NCI-H1417 treated with DMSO at 0.1 percent for 48 hours (cell line): ENCODE results near the gene ZACN.

ENCODE experiments used
- DNase-seq: peaks from one replicate; lab custom pipeline; 2025; lab: John Stamatoyannopoulos, UW

The ZACN gene

DNA sequence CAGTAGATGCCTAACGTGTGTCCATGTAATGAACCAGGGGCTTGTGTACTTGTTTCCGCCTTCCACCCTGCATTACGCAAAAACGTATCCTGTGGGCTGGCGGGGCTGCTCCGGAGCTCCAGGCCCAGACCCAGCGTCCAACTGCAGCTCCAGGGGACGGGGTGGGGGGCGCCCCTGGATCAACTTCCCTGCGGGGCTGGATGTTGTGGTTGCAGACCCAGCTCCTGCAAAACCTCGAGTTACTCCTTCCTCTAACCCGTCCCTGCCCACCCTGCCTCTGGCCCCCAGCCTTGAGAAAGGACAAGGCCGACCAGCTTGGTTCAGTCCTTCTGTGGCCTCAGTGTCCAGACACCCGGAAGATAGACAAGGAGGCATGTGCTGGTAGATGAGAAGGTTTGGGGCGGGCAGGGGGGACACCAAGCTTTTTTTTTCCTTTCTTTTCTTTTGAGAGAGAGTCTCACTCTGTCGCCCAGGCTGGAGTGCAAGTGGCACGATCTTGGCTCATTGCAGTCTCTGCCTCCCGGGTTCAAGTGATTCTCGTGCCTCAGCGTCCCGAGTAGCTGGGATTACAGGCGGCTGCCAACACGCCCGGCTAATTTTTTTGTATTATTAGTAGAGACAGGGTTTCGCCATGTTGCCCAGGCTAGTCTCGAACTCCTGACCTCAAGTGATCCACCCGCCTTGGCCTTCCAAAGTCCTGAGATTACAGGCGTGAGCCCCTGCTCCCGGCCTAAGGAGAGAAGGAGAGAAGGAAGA lies 25.3 kb downstream of the ZACN start:
- DNase-seq = no peak

DNA sequence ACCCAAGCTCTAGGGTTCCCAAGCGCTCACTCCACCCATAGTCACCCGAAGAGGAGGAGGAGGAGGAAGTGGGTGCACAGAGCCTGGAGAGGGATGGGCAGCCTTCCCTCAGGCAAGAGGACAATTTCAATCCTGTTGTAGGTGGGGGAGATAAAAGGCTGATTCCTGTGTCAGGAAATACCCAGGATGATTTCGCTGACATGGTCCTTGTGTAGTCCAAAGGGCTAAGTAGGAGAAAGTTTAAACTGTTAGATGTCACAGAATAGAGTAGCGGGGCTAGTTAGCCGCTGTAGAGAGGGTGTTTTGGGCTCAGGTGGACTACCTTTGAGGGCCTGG lies 25.9 kb downstream of the ZACN start:
- no peak for DNase-seq

- DNase-seq = no peak
Observed at GRCh38 chr17:76106703-76107102, 27.7 kb downstream of the ZACN start.

DNA sequence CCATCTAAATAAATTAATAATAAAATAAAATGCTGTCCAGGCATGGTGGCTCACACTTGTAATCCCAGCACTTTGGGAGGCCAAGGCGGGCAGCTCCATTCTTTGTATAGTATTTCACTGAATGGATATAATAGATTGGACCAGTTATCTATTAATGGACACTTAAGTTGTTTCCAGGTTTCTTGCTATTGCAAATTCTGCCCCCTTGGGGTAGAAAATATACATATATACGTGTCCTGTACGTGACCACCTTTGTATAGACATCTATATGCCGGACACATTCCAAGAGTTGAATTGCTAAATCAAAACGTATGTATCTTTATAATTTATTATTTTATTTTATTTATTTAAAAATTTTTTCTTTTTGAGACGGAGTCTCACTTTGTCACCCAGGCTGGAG lies 28.5 kb downstream of the ZACN start:
- DNase-seq = no peak

- DNase-seq = no peak
Observed at GRCh38 chr17:76111956-76112355, 33.0 kb downstream of the ZACN start.

DNA sequence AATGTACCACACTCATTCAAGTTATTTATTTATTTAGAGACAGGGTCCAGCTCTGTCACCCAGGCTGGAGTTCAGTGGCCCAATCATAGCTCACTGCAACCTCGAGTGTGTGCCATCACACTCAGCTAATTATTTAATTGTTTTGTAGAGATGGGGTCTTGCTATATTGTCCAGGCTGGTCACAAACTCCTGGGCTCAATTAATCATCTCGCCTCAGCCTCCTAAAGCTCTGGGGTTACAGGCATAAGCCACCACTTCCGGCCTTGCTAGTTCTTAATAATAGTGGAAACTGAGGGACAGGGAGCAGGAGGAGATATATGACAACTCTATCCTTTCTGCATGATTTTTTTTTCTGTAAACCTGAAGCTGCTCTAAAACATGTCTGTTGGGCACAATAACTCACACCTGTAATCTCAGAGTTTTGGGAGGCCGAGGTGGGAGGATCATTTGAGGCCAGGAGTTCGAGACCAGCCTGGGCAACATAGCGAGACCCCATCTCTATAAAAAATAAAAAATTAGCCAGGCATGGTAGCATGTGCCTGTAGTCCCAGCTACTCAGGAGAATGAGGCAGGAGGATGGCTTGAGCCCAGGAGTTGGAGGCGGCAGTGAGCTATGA lies 36.3 kb downstream of the ZACN start:
- DNase-seq = no peak

DNA sequence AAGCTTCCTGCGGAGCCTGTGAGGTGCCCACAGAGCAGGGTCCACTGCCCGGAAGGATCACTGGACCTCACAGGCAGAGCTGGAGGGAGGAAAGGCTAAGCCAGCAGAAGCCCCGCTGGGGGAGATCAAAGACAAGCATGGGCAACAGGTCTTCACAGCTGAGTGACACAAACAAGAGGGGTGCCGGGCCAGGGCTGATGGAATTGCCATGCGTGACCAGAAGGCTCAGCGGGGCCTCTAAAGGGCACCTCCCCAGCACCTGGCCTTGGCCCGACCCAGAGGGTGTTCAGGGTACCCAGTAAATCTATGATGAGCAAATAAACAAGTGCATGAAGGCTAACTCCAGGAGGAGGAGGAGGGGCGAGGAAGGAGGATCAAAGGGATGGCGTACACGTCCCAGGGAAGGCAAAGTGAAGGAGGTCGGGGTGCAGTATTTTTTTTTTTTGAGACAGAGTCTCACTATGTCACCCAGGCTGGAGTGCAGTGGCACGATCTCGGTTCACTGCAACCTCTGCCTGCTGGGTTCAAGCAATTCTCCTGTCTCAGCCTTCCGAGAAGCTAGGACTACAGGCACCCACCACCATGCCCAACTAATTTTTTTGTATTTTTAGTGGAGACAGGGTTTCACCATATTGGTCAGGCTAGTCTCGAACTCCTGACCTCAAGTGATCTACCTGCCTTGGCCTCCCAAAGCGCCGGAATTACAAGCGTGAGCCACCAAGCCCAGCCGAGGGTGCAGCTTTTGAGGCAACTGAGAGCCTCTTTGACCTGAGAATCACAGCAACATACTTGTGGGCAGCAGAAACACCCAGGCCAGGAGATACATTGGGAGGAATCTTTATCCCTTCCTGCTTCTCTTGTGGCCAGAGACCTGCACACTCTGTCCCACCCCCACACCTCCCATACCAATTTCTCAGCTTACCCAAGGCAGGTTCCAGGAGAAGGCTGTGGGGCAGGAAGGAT lies 40.7 kb downstream of the ZACN start:
- DNase-seq = no peak

DNA sequence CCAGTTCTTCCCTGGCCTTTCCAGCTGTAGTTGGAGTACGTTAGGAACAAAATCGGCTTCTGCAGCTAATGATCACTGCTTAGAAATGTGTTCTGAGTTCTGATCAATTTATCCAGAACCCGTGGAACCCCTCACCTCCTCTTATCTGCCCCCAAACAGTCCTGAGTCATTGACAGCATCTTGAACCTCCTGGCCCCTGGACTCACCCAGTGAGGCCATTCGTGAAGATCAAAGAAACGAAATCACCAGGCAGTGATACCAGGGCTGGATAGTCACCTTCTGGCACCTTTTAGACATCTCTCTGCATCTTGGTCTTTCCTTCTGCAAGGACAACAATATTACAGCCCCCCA lies 41.7 kb downstream of the ZACN start:
- DNase-seq = no peak

GRCh38 chr17:76121932-76122430 lies 43.0 kb downstream of the ZACN start:
- no peak for DNase-seq

DNA sequence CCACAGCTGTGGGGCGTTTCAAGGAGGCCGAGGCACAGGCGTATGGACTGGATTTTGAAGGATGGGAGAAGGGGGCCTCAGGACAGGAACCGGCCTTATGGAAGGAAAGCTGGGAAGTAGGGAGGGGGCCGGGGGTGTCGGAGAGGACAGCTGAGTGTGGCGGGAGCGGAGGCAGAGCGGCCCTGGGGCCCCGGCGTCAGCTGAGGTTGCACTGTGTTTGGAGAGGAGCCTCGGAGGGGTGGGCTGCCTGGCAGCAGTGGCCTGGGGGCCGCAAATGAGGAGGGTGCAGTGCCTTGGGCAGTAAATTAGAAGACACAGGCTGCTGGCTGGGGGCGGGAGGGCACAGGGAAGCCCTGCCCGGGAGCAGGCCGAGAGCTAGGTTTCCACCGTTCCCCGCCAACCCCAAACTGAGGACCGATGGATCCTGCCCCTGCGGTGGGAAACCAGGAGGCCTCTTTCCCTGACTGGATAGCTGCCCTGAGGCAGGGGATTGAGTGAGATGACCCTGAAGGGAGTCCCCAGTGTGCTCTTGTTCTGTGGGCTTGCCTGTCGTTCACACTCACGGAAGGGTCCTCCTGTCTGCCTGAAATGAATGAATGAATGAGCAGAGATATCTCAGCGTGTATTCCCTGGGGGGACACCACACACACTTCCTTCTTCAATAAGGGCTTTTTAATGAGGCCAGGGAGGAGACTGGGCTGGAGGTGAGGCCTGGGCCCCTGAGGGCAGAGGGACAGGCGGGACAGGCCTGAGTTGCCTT lies 43.6 kb downstream of the ZACN start:
- no peak for DNase-seq

GRCh38 chr17:76123191-76123499 lies 44.2 kb downstream of the ZACN start:
- no peak for DNase-seq

DNA sequence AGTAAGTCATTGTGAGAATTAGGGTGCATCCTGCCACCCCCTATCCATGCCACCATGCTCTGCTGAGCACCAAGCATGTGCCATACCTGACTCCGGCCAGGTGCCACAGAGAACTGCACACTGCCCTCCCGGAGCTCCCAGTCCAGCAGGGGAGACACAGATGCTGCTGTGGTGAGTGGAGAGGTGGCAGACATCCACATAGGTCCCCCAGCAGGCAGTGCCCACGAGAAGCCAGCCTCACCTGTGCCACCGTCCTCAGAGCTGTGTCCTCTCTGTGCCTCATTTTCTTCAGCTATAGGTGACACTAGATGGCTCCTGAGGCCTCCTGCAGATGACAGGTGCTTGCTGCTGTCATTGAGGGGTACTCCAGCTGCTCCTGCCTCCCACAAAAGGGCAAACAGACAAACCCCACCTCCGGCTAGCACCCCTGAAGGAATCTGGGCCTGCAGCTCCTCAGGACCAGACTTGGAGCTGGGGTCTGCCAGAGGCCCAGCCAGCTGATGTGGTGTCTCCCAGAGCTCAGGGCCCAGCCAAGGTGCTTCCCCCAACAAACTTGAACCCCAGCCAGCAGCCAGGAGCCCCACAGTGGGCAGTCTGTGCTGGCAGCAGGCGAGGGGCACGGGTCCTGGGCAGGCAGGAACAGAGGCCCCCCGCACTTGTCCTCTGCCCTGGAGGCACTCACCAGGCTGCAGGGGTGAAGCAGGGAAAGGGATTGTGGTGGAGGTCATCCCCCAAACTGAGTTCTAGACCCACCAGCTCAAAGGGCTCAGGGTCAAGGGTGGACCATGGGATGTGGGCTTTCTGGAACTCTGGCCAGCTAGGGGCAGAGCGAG lies 45.0 kb downstream of the ZACN start:
- DNase-seq = no peak

DNA sequence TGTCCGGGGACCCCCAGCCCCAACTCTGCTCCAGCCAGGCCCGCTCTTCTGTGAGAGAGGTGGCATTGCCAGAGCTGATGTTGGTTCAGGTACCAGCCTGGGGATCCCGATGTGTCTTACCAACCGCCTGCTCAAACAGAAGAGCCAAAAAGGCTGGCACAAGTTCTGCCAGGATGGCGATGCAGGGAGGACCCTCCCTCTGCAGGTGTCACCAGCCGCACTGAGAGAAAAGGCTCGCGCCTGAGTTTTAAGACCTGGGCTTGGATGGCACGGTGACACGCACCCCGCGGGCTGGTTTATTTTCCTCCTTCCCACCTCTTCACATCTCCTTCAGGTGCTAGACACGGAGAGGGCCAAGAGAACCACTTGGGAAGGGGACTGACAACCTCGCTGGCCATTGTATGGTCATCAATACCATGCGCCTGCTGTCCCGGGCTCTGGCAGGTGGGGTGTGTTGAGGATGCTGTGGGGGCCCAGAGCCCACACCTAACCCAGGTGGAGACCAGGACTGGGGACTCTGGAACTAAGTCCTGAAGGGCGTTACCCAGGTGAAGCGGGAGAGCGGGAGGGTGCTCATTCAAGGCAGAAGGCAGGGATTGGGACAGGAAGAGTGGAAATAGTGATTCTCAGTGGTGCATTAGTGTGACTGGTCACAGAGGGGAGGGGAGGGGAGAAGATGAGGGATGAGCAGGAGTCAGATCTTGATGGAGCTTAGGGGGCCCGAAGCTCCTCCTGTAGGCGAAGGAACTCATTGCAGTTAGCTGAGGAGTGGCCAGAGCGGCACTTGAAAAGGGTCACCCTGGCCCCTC lies 45.8 kb downstream of the ZACN start:
- DNase-seq = no peak

DNA sequence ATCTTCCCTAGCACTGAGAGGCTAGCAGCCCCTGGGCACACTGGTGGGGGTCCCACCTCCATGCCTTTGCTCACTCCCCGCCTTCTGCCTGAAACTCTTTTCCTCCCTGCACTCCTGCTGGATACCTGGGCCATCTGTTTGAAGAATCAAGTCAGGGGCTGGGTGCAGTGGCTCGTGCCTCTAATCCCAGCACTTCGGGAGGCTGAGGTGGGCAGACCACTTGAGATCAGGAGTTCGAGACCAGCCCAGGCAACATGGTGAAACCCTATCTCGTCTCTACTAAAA lies 46.4 kb downstream of the ZACN start:
- DNase-seq = no peak

GRCh38 chr17:76125922-76126321 lies 46.9 kb downstream of the ZACN start:
- no peak for DNase-seq

- DNase-seq = no peak
Observed at GRCh38 chr17:76130473-76130872, 51.5 kb downstream of the ZACN start.

DNA sequence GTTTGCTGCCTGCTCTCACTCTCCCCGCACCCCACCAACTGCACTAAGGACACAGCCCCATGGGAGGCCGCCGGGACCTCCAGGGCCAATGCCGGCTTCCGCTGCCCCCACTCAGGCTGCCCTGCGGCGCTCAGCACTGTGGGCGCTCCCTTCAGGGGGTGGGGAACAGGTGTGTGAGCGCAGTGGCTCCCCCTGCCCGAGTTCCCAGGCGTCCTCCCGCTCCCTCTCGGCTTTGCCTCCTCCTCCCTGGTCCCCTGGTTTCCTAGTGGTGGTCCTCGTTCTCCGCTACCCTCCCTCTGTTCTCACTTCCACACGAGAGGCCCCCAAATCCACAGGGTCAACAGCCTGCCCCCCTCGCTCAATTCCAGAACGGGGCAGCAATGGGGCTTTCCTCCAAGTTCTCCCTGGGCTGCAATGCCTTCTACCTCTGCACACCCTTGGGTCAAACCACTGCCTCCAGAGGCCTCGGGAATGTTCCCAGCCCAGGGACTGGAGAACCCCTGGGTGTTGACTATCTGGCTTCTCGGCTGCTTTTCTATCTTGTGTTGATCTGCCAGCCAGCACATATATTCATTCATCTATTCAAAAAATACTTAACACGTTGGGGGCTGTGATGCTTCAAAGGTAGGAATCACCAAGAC lies 52.2 kb downstream of the ZACN start:
- DNase-seq = no peak

DNA sequence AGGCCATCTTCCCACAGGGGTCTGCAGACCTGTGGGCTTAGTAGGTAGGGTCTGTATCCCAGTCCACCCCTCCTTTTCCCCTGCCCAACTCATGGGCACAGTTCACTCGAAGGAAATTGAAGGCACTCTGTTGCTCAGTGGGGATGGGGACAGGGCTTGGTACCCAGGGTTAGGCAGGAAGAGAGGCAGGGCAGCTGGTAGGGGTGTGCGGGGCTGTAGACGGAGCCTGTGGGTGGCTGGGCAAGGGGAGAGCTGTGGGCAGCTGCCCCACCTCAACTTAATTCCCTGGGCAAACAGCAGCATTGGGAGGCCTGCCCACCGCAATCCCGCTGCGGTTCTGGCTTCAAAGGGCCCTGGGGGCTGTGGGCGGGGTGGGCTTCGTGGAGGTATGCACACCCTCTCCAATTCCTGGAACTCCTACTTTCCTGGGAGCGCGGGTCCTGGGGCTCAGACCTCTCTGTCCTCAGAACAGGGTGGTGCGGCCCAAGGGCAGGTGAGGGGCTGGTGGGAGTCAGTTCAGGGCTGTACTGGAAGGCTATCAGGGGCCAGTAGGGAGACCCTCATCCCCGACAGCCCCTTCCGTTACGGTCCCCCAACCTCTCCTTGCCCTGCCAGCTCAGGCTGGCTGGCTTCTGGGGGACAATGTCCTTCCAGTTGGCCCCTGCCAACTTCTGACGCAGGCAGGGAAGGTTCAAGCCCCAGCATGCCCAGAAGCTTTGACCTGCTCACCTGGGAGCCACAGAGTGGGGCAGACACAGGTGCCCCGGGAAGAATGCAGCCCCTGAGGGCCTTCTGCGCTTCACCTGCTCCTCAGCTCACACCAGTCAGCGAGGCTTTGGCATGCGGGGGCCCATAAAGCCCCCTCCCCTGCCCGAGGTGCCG lies 53.0 kb downstream of the ZACN start:
- DNase-seq = no peak
